GM21786 (cell line): ENCODE data around the gene KRT38.
"Not testable (repeated sequence)": the region's sequence is repeated elsewhere in the genome, so short reads cannot be mapped to it uniquely, and the experiment has no call there.

Source experiments
- ATAC-seq: cut with Tn5 transposase; IDR thresholded peaks from one replicate; pipeline ENCODE4 v1.9.1; 2021; ENCODE audit not compliant: unreplicated experiment

KRT38 gene

DNA sequence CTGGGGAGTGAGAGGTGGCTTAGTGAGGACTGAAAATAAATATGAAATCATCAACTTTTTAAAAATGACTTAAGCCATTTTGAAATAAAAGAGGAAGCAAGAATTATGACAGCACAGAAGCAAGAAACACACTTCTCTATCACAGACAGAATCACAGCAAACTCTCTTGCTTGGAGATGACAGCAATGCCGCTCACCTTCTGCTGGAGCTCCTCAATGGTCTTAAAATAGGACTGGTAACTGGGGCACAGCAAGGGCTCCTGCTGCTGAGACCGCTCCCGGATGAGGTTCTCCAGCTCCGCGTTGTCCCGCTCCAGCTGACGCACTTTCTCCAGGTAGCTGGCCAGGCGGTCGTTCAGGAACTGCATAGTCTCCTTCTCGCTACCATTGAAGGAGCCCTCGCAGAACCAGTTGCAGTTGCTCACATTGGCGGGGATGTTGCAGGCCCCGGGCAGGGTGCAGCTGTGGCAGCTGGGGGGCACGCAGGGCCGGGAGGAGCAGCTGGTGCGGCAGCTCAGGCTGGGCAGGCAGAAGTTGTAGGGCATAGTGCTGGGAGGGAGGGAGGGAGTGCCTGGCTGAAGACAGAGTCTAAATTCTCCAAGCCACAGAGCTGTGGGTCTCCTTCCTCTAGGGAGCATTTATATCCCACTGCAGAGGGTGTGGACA lies 43.7 kb downstream of the KRT38 start, which contains the start of gene KRT31:
KRT31 (minus strand) TSS at position 613 of the 665 bp plus-strand sequence; CDS start at position 544, 69 bp downstream.
- no peak for ATAC-seq

DNA sequence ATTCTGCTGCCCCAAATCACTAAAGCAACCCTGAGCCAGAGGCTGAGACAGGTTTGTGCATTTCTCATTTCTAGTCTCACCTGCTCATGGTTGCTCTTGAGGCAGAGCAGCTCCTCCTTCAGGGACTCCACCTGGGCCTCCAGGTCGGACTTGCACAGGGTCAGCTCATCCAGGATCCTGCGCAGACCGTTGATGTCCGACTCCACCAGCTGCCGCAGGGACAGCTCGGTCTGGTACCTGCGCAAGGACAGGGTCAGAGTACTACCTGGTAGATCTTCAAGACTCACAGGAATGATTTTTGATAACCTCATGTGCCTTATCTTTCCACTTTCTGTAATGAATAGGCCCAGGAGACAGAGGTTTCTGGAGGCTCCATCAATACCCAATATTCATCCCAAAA lies 44.4 kb downstream of the KRT38 start:
- ATAC-seq = no peak

DNA sequence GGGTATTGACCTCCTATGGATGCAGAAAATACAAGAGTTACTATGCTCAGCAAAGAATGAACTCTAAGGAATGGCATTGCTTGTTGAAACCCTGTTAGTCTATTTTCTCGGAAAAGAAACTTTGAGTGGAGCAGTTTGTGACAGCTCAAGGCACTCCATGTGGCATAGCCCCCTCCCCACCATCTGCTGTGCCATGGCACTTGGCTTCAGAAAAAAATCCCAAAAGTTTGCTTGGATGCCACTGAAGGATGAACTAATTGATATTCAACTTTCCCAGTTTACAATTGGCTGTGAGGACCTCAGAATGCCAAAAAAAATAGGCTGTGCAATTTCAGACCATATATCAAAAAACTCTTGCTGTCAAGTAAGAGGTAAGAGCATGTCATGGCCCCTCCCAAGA lies 45.2 kb downstream of the KRT38 start:
- no peak for ATAC-seq

DNA sequence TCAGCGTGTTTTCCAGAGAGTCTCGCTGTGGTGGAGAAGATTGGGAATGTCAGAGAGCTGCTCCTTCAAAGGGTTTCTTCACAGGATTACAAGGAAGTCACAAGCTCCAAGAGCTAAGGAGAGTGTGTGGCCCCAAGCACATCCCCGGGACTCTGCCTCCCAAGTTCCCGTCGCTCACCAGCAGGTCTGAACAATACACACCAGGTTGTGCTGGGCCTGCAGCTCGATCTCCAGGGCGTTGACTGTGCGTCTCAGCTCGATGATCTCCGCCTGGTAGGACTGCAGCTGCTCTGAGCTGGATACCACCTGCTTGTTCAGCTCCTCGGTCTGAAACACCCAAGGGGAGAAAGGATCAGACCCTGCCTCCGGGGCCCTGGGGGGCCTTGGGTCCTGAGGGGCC lies 45.7 kb downstream of the KRT38 start:
- not testable (repeated sequence) for ATAC-seq

DNA sequence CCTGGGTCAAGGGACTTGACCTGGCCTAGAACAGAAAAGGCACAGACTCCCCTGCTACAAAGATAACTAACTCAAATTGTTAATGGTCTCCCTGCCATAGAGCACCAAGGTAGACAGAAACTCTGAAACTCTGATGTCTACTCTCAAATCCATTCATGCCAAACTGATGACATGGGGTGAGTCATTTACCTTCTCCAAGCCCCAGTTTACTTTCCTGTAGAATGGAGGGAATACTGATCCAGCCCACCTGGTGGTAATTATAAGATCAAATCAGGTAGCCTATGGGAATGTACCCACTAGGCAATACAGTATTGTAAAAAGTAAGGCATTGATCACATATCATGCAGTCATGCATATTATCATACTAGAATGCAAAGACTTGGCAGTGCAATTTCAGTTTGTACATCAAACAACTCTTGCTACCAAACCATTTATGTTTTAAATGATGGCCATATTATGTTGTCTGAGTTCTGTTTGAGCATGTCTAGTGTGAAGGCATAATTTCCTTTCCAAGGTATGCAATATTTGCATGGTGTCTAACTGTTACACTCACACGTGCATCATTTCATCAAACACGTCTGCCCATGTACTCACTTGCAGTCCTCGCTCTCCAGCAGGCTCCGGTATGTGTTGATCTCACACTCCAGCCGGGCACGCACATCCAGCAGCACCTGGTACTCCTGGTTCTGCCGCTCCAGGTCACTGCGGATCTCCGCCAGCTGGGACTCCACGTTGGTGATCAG lies 46.4 kb downstream of the KRT38 start:
- no peak for ATAC-seq

DNA sequence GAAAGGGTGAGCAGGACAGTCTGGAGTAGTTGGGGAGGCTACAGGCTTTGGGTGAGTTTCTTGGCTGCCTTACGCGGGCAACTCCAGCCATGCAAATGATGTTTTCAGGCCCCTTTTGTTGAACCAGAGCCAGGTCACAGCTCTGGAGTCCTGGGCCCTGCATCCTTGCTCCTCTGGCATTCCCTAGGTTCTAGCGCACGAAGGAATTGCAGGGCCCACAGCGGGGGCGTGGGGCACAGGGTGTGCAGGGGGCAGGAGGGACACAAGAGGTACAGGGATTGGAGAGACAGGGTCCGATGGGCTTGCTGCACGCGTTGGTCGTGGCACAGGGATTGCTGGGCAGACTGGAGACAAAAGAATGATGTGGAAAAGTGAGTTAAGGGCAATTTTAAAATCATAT lies 47.0 kb downstream of the KRT38 start:
- ATAC-seq = no peak

DNA sequence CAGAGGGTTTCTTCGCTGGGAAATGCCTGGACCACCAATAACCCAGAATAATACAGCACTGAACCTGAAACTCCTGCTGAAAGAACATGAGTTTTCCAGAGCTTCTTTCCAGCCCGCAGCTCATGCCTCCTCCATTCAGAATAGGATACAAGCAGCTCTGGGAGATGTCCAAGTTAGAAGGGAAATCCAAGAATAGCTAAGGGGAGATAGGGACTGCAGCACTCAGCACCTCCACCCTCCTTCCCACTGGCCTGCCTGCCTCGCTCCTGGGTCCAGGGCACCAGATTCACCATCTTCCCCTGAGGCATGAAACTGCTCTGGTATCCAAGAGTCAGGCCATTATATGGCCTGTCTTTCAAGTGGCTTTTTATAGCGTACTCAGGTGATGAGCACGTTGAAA lies 47.5 kb downstream of the KRT38 start:
- ATAC-seq = no peak

DNA sequence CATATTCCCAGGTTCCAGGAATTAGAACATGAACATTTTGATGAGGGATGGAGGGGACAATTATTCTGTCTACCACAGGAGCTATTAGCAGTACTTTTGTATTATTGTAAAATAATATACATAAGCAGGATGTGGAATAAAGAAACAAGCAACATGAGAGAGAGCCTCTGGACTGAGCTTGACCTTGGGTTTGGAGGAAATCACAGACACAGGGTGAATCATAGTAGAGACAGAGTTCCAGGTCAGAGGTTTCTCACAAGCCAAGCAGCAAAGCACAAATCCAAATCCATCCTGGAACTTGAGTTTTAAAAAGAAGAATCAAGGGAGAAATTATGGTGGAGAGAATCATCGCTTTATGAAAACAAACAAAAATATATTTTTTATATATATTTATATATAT lies 48.5 kb downstream of the KRT38 start:
- ATAC-seq = no peak

DNA sequence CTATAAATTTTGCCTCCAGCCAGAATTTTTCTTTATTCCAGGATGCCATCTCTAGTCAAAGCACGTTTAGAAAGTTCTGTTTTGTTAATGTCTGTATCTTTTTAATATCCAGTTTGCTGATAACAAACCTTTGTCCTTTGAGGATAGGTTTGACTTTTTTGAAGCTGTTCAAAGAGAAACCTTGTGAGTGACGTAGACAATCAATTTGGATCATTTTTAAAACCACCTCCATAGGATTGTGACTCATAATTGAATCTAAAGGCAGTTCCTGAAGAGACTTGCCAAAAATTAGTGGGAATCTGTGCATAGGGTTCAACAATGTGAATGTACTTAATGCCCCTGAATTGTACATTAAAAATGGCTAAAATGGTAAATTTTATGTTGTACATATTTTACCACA lies 49.2 kb downstream of the KRT38 start:
- ATAC-seq = no peak

DNA sequence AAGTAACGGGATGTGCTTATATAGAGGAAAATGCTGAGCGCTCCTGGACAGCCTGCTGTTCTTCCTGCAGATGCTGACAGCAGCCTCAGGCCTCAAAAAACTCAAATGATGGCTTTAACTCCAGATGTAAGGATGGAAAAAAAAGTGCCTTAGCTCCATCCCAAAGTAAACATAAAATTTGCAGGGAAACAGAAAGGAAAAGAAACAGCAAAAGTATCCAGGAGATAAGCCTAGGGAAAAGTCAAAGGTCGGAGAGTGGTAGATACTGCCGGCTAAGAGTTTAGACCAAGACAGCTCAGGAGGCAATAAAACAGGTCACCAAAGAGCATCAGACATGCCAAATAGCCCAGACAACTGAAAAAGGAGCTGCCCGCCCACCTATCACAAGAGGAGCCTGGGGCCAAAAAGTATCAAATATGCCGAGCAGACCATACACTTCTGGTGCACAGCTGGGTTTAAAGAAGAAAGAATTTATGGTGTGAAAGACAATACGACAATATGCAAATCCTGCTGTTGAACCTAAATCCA lies 50.3 kb downstream of the KRT38 start:
- ATAC-seq = no peak

DNA sequence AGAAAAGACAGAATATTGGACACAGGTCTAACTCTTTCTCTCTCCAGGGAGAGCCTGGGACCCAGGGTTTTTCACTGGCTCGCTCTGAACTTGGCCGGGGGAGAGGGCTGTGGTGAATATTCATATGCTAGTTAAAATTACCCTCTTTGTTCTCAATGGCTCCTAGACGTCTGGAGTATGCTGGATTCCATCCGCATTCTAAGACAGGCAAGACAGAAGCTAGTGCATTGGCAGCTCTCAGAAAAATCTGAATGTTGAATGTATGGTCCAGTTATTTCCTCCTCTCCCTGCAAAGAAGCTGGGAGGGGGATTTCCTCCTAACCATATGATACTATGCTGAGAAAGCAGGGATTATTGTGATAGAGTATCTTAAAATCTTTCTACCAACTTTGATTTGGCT lies 53.1 kb downstream of the KRT38 start:
- ATAC-seq = no peak

DNA sequence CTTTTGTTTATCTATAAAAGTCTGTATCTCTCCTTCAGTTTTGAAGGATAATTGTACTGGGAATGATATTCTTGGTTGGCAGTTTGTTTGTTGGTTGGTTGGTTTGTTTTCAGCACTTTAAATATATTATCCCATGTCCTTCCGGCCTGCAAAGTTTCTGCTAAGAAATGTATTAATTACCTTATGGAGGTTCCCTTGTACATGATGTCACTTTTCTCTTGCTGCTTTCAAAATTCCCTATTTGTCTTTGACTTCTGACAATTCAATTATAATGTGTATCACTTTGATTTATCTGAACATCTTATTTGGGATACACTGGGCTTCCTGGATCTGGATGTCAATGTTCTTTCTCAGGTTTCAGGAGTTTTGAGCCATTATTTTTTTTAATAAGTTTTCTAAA lies 54.6 kb downstream of the KRT38 start:
- no peak for ATAC-seq
